HL-60 (cell line): Measurements from ENCODE around the gene SH3RF1.

Experiments
- DNase-seq, 2 experiments: peaks; one replicate each; pipeline ENCODE4 v3.0.0-alpha.2; 2010 to 2020; ENCODE audit warnings: low read depth in 1 of 2, low spot score in 1 of 2
- H3K27ac ChIP-seq: fragments of 250-450 bp; sonication (Bioruptor Pico); replicated peaks from 2 replicates; pipeline ENCODE4 v1.5.1; 2020; ENCODE audit warnings: mild to moderate bottlenecking, moderate library complexity
- H3K27me3 ChIP-seq: fragments of 250-450 bp; sonication (Bioruptor Pico); 2 replicates; pipeline ENCODE4 v1.5.1; 2021; ENCODE audit warnings: mild to moderate bottlenecking, moderate library complexity; ENCODE audit not compliant: insufficient read depth, poor library complexity, severe bottlenecking
- H3K4me3 ChIP-seq: replicated peaks from 2 replicates; pipeline ENCODE4 v1.5.1; 2011; ENCODE audit warnings: mild to moderate bottlenecking, control low read depth, low read length; ENCODE audit not compliant: insufficient read depth
- CTCF ChIP-seq: IDR thresholded peaks from one replicate; pipeline ENCODE4 v1.5.1; 2011; ENCODE audit warnings: low read length, control low read depth, inconsistent platforms; ENCODE audit not compliant: insufficient read depth
- GABPA ChIP-seq: IDR thresholded peaks from 2 replicates; pipeline ENCODE4 v1.6.1; 2012; ENCODE audit warnings: low read depth
- POLR2AphosphoS5 ChIP-seq: IDR thresholded peaks from 2 replicates; pipeline ENCODE4 v1.6.1; 2012; ENCODE audit warnings: low read depth
- SPI1 ChIP-seq: IDR thresholded peaks from 2 replicates; pipeline ENCODE4 v1.6.1; 2012; ENCODE audit warnings: low read depth, mild to moderate bottlenecking, borderline replicate concordance
- TF ChIP-seq, protein P1 (sequence below): IDR thresholded peaks from 2 replicates; pipeline ENCODE4 v1.6.1; 2012; ENCODE audit warnings: low read depth; ENCODE audit not compliant: insufficient replicate concordance

The SH3RF1 gene

GRCh38 chr4:169309326-169309967, 38.7 kb upstream of the SH3RF1 start:
- no peak overlapping the region for H3K4me3 ChIP-seq
- H3K27ac ChIP-seq: no peak overlapping the region
- no peak for TF ChIP-seq SPI1
- TF ChIP-seq CTCF: no peak
- H3K27me3 ChIP-seq: no peaks in the 10 kb centered on the region
- no peak for DNase-seq

DNA sequence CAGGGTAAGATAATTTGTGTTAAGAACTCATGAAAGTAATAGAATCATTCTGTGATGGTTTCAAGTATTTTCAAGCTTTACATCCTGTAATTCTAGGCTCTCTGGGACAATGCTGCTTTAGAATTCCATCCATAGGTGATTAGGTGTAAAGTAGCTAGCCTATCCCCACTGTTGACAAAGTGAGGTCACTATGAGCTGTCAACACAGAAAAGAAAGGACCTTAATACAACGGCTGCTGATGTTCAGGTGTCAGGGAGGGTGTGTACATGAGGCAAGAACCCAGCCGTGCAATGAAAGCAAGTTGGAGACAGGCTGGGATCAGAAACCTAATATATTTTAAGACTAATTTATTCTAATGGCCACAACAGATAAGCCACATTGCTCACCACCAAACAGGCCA, 36.8 kb upstream of the SH3RF1 start:
- Histone ChIP-seq H3K27me3 (no peaks in the 10 kb centered on the region), H3K4me3 (no peak overlapping the region), H3K27ac (no peak overlapping the region)
- DNase-seq: no peak
- no peak for TF ChIP-seq GABPA

DNA sequence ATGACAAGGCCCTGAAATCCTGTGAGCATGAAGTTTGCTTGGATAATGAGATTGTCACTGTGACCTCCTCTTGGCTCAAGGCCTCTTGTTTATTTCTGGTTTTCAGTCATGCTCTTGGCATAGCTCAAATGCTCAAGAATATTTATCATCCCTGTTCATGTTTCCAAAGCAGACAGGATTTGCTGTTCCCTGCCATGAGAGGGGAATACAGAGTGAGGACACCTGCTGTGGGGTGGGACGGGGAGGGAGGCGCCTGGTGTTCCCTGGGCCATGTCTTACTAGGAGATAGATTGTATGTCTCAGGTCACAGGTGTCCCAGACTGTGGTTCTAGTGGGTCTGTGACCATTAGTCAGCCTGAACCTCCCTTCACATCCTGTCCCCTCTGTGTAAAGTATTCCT, 34.9 kb upstream of the SH3RF1 start:
- TF ChIP-seq, protein P1, sequence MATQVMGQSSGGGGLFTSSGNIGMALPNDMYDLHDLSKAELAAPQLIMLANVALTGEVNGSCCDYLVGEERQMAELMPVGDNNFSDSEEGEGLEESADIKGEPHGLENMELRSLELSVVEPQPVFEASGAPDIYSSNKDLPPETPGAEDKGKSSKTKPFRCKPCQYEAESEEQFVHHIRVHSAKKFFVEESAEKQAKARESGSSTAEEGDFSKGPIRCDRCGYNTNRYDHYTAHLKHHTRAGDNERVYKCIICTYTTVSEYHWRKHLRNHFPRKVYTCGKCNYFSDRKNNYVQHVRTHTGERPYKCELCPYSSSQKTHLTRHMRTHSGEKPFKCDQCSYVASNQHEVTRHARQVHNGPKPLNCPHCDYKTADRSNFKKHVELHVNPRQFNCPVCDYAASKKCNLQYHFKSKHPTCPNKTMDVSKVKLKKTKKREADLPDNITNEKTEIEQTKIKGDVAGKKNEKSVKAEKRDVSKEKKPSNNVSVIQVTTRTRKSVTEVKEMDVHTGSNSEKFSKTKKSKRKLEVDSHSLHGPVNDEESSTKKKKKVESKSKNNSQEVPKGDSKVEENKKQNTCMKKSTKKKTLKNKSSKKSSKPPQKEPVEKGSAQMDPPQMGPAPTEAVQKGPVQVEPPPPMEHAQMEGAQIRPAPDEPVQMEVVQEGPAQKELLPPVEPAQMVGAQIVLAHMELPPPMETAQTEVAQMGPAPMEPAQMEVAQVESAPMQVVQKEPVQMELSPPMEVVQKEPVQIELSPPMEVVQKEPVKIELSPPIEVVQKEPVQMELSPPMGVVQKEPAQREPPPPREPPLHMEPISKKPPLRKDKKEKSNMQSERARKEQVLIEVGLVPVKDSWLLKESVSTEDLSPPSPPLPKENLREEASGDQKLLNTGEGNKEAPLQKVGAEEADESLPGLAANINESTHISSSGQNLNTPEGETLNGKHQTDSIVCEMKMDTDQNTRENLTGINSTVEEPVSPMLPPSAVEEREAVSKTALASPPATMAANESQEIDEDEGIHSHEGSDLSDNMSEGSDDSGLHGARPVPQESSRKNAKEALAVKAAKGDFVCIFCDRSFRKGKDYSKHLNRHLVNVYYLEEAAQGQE: no peak
- TF ChIP-seq CTCF (no peak), GABPA (no peak), SPI1 (no peak), POLR2AphosphoS5 (no peak)
- Histone ChIP-seq H3K27me3 (no peaks in the 10 kb centered on the region), H3K4me3 (no peak overlapping the region), H3K27ac (no peak overlapping the region)
- no peak for DNase-seq

- TF ChIP-seq SPI1 (no peak), CTCF (no peak), GABPA (no peak), POLR2AphosphoS5 (no peak)
- TF ChIP-seq, protein P1: no peak
- Histone ChIP-seq H3K4me3 (no peak overlapping the region), H3K27ac (no peak overlapping the region), H3K27me3 (no peaks in the 10 kb centered on the region)
- no peak for DNase-seq
Measured at GRCh38 chr4:169305173-169305572, 34.4 kb upstream of the SH3RF1 start.
